Small intestine (tissue), 7 donors: ENCODE measurements around the gene SLC35F1. TPM values are rescaled to one million over a fixed set of nuclear protein-coding genes. Genes with fewer than 3 reads are reported as not detected.

Experiments used
- DNase-seq, 2 donors: peaks; one replicate each; pipeline versions ENCODE4 v3.0.0 to v3.0.0-alpha.2; 2013
- FAIRE-seq: peaks from 2 replicates; lab custom pipeline; 2012; peaks lifted over from hg19 to GRCh38; lab: Jason Lieb, UNC
- H3K27ac ChIP-seq, 3 donors: one replicate each; pipeline ENCODE4 v1.5.1; 2013; ENCODE audit warnings: low read length in 2 of 3, mild to moderate bottlenecking in 2 of 3, control low read depth in 1 of 3, inconsistent platforms in 1 of 3, low read depth in 1 of 3, moderate library complexity in 1 of 3
- H3K27me3 ChIP-seq, 3 donors: one replicate each; pipeline ENCODE4 v1.6.1; 2013; ENCODE audit warnings: low read length in 3 of 3, inconsistent platforms in 1 of 3; ENCODE audit not compliant: control insufficient read depth in 3 of 3, insufficient read depth in 3 of 3
- H3K36me3 ChIP-seq, 3 donors: one replicate each; pipeline ENCODE4 v1.6.1; 2013; ENCODE audit warnings: low read length in 3 of 3, inconsistent platforms in 1 of 3, low read depth in 1 of 3, mild to moderate bottlenecking in 1 of 3, moderate library complexity in 1 of 3; ENCODE audit not compliant: control insufficient read depth in 3 of 3, insufficient read depth in 2 of 3
- H3K4me1 ChIP-seq, 3 donors: one replicate each; pipeline ENCODE4 v1.6.1; 2013; ENCODE audit warnings: low read length in 2 of 3, inconsistent platforms in 1 of 3, low read depth in 1 of 3, mild to moderate bottlenecking in 1 of 3, moderate library complexity in 1 of 3; ENCODE audit not compliant: control insufficient read depth in 3 of 3, insufficient read depth in 2 of 3
- H3K4me3 ChIP-seq, 3 donors: one replicate each; pipeline ENCODE4 v1.5.1; 2013; ENCODE audit warnings: low read length in 3 of 3, control low read depth in 1 of 3, inconsistent platforms in 1 of 3, low read depth in 1 of 3, mild to moderate bottlenecking in 1 of 3, moderate library complexity in 1 of 3
- H3K9me3 ChIP-seq, 2 donors: one replicate each; pipeline ENCODE4 v1.6.1; 2013; ENCODE audit warnings: low read depth in 1 of 2, low read length in 1 of 2; ENCODE audit not compliant: control insufficient read depth in 2 of 2, insufficient read depth in 1 of 2
- whole genome bisulfite sequencing, 3 donors: extraction: QIAGEN DNeasy Blood & Tissue Kit; methylation state at CpG; one replicate each; pipeline ENCODE4 v1.1.7; 2013; 5-methylcytosine and 5-hydroxymethylcytosine counted together
- polyA plus RNA-seq, 4 donors: library from polyadenylated mRNA; stranded (reverse) in 3 of 4; unstranded in 1 of 4; fragments of 200-250 nt in 3 of 4; fragments of 120-200 nt in 1 of 4; gene quantifications; one replicate each; pipeline versions ENCODE4 v1.2.1 to v1.2.3, GENCODE V29; 2013
- donor health status: healthy with polysubstance abuse.
- donor health status: control.
- donor health status: control.
- donor health status: Bipolar disorder and iron deficiency.
- donor health status: healthy.

Gene SLC35F1
- polyA plus RNA-seq, 4 donors = 0.27 to 1.0 (median 0.85) TPM; not detected in 1

DNA sequence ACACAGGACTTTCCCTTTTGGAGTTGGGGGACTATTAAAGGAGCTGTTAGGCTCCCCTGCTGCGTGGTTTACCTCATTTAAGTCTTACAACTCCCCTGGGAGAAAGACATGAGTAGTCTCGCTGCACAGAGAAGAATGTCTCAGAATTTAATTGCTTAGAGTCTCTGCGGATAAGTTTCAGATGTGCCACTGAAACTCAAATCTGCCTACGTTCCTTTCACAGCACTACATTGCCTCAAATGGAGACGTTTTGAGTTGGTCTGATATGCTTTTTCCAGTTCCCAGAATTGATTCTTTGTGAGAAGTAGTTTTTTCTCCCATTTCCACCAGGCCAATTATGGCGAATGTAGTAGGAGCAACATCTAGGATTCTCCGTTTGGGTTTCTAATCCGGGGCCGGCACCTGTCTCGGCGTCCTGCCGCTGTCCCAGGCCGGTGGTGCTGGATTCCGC is 532 bp upstream of the SLC35F1 start:
- Histone ChIP-seq H3K27ac (no peak overlapping the region), H3K4me3 (peak overlapping the region in 2 of 3 donors; percentile 46 to 60), H3K36me3 (no peaks in the 10 kb centered on the region), H3K27me3 (peaks cover 5 to 33% (median 12%) of the 10 kb centered on the region in 3 donors), H3K9me3 (no peaks in the 10 kb centered on the region), H3K4me1 (peaks cover 0 to 3% (median 0%) of the 10 kb centered on the region in 3 donors)
- WGBS, 3 donors = 7 to 8% (median 8%) methylated on average over 14 of the region's 14 CpGs
- DNase-seq (no peak), FAIRE-seq (no peak)

DNA sequence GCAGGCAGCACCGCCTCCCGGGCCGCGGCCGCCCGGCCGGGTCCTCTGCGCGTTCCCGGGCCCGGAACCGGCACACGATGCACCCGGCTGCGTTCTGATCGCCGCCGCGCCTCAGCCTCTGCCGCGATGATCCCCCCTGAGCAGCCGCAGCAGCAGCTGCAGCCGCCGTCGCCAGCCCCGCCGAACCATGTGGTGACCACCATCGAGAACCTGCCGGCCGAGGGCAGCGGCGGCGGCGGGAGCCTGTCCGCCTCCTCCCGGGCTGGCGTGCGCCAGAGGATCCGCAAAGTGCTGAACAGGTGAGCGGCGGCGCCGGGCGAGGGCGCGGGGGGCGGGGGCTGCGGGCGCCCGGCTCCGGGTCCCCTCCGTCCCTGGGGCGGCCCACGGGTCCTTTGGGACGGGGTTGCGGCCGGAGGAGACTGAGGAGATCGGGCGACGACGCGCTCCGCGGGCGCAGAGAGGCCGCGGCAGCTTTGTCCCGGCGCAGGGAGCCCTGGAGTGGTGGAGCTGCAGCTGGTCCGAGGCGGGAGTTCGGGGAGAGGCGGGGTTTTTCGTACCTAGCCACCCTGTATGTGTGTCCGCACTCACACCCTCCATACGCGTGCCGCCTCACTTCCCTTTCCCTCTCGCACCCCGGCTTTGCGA is 659 bp downstream of the SLC35F1 start:
- Histone ChIP-seq H3K9me3 (no peaks in the 10 kb centered on the region), H3K27me3 (peaks cover 5 to 33% (median 12%) of the 10 kb centered on the region in 3 donors), H3K36me3 (no peaks in the 10 kb centered on the region), H3K4me1 (peaks cover 0 to 3% (median 0%) of the 10 kb centered on the region in 3 donors), H3K4me3 (peak overlapping the region; percentile 5 to 60 (median 36)), H3K27ac (no peak overlapping the region)
- DNase-seq = no peak
- no peak for FAIRE-seq
- WGBS, 3 donors = 1 to 2% (median 1%) methylated on average over 57 to 81 of the region's 81 CpGs

DNA sequence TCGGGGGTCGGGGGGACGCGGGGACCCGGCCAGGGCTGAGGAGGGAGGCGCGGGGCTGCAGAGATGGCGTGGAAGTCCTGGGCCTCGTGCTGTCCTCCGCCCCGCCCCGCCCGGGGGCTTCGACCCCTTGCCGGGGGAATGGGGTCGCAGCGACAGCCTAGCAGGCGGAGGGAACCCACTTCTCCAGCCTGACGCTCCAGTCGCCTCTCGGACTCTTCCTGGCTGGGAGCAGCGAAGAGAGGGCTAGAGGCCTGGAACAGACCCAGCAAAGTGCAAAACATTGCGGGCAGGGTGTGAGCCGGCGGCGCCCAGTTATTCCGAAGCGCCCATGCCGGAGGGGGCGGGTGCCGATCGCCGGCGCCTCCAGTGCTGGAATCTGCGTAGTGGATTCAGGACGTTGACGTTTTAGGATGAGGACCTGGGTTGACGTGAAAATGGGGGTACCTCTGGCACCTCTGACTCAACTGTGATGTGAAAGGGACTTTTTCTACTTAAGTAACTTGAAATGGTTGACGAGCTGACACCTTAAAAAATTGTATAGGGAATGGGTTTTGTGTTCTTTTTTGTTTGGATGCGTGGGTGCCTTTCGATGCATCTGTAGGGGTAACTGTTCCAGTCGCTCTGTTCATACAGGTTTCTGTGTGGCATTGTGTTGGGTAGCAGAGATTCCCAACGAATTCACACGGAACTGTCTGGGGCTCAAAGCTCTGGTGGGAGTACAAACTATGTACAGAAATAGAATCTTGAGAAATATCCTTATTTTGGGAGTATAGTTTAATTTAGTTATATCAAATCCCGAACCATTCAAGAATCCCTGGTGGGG is 1.4 kb downstream of the SLC35F1 start:
- Histone ChIP-seq H3K36me3 (no peaks in the 10 kb centered on the region), H3K4me3 (peak overlapping the region in 2 of 3 donors; percentile 36 to 60), H3K27me3 (peaks cover 5 to 33% (median 12%) of the 10 kb centered on the region in 3 donors), H3K4me1 (peaks cover 0 to 3% (median 0%) of the 10 kb centered on the region in 3 donors), H3K27ac (no peak overlapping the region), H3K9me3 (no peaks in the 10 kb centered on the region)
- FAIRE-seq = no peak
- peak in 1 of 2 donors; percentile 17 for DNase-seq
- WGBS, 3 donors = 8 to 14% (median 12%) methylated on average over 35 to 45 of the region's 45 CpGs

DNA sequence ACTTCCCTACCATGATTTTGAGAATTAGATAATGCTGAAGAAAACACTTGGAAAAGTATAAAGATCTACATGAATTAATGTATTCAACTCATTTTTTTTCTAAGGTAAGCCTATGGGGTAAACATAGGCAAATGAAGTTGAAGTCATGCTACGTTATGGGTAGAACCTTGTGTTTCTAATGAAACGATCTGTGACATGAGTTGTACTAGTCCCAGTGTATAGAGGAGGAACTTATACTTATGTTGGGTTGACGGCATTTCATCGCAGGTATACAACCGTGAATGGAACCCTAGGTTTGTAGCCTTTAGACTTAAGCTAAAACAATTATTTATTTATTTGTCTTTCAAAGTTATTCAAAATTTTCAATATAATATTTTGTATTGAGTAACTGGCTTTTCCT is 2.6 kb downstream of the SLC35F1 start:
- no peak for FAIRE-seq

DNA sequence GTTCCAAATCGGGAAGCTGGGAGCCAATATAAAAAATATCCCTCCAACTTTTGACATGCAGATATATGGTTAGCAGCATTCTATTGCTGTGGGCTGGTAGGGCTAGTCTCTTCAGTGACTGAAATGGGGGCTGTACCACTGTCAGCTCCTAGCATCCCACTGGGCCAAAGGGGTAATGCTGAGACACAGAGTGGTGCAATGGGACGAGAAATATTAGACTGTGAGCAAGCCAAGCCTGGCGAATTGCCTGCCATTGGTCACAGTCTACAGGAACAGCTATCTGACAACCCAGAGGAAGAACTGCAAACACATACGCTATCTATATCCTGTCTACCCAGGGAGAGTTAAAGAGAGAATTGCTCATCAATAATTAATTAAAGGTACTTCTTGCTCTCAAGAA is 3.5 kb downstream of the SLC35F1 start:
- no peak overlapping the region for H3K4me3 ChIP-seq
- peaks cover under 1 to 27% (median 12%) of the 10 kb centered on the region in 3 donors for H3K27me3 ChIP-seq
- no peak overlapping the region for H3K27ac ChIP-seq
- peaks cover 0 to 3% (median 0%) of the 10 kb centered on the region in 3 donors for H3K4me1 ChIP-seq
- DNase-seq = no peak
- 84 to 88% (median 87%) methylated on average over 4 of the region's 4 CpGs for WGBS, 3 donors
- no peak for FAIRE-seq
- H3K9me3 ChIP-seq = no peaks in the 10 kb centered on the region
- H3K36me3 ChIP-seq = no peaks in the 10 kb centered on the region

More for the DNA sequence above, 2.6 kb downstream of the SLC35F1 start:
- no peak overlapping the region for H3K27ac ChIP-seq
- H3K4me1 ChIP-seq = peaks cover 0 to 3% (median 0%) of the 10 kb centered on the region in 3 donors
- H3K9me3 ChIP-seq = no peaks in the 10 kb centered on the region
- H3K27me3 ChIP-seq = peaks cover 5 to 33% (median 12%) of the 10 kb centered on the region in 3 donors
- H3K4me3 ChIP-seq = no peak overlapping the region
- no peak for DNase-seq
- 87 to 91% (median 90%) methylated on average over 5 of the region's 5 CpGs for WGBS, 3 donors
- H3K36me3 ChIP-seq = no peaks in the 10 kb centered on the region

DNA sequence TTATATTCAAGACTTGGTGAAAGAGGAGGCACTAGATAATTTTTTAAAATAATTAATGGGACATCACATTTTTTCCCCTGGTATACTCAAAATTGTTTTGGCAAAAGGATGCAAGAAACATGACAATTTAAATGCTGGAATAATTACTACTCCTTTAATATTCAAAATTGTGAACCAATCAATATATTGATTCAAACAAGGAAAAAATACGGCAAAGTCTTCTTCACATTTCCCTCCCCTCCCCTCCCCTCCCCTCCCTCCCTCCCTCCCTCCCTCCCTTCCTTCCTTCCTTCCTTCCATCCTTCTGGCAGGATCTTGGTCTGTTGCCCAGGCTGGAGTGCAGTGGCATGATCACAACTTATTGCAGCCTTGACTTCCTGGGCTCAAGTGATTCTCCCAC is 4.1 kb downstream of the SLC35F1 start:
- H3K27ac ChIP-seq = no peak overlapping the region
- peaks cover 0 to 3% (median 0%) of the 10 kb centered on the region in 3 donors for H3K4me1 ChIP-seq
- H3K9me3 ChIP-seq = no peaks in the 10 kb centered on the region
- H3K27me3 ChIP-seq = peaks cover 0 to 27% (median 12%) of the 10 kb centered on the region in 3 donors
- DNase-seq (no peak), FAIRE-seq (no peak)
- H3K36me3 ChIP-seq = no peaks in the 10 kb centered on the region
- WGBS, 3 donors = 53 to 72% (median 55%) methylated on average over 1 of the region's 1 CpG
- no peak overlapping the region for H3K4me3 ChIP-seq

DNA sequence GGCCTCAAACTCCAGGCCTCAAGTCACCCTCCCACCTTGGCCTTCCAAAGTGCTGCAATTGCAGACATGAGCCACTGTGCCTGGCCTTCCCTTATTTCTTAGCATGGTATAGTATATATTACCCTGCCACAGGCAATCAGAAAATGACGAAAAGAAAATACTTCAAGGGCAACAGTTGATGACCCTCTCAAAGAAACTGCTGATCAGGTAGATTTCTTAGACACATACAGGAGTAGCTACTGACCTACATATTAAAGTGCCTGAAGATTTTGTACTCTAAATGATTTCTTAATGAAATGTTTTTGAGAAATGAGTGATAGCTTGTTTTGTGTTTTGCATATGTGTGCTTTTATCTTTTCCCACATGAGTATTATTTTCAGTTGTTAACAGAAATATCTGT is 4.6 kb downstream of the SLC35F1 start:
- no peak for FAIRE-seq
- Histone ChIP-seq H3K4me3 (no peak overlapping the region), H3K4me1 (no peaks in the 10 kb centered on the region), H3K27me3 (peaks cover 0 to 23% (median 12%) of the 10 kb centered on the region in 3 donors), H3K36me3 (no peaks in the 10 kb centered on the region), H3K27ac (no peak overlapping the region), H3K9me3 (no peaks in the 10 kb centered on the region)
- DNase-seq = no peak
- 75 to 88% (median 85%) methylated on average over 1 of the region's 1 CpG for WGBS, 3 donors

DNA sequence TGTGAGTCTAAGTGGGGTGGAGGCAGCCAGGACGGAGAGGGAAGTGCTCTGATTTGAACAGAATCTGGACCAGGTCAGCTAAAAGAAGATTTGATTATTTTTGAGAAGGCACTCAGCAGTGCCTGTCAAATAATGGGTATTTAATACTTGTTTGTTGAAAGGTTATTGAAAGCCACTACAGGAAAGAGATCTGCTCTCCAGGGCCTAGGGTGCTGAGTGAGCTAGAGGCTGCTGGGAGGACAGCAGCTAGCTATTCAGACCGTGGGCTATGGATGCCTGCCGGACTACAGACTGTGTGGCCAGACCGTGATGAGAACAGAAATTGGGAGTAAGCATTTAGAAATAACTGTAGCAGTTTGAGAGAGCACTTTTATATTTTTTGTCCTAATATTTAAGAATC is 8.8 kb downstream of the SLC35F1 start:
- DNase-seq = no peak
- WGBS, 3 donors = 57 to 69% (median 59%) methylated on average over 4 of the region's 4 CpGs
- Histone ChIP-seq H3K27ac (no peak overlapping the region), H3K4me1 (no peaks in the 10 kb centered on the region), H3K27me3 (peaks cover 0 to 25% (median 2%) of the 10 kb centered on the region in 3 donors), H3K4me3 (no peak overlapping the region), H3K9me3 (no peaks in the 10 kb centered on the region), H3K36me3 (no peaks in the 10 kb centered on the region)
- FAIRE-seq = no peak
